Erythroblast (primary cell): ENCODE results near the gene HECW1.

ENCODE experiments used
- GATA1 ChIP-seq: IDR thresholded peaks from 2 replicates; pipeline ENCODE4 v1.6.1; 2011; ENCODE audit warnings: low read depth, mild to moderate bottlenecking, control low read depth, low read length, moderate library complexity
- POLR2A ChIP-seq: IDR thresholded peaks from 2 replicates; pipeline ENCODE4 v1.6.1; 2011; ENCODE audit warnings: mild to moderate bottlenecking, low read length

GRCh38 chr7:43516581-43517342, 404.3 kb downstream of the HECW1 start:
- TF ChIP-seq POLR2A, result no peak
- no peak for TF ChIP-seq GATA1
